GM21515 (cell line): ENCODE data around the gene SRGAP1.

ENCODE experiments used
- ATAC-seq: cut with Tn5 transposase; IDR thresholded peaks from one replicate; pipeline ENCODE4 v1.9.1; 2021; ENCODE audit not compliant: unreplicated experiment

SRGAP1 gene

DNA sequence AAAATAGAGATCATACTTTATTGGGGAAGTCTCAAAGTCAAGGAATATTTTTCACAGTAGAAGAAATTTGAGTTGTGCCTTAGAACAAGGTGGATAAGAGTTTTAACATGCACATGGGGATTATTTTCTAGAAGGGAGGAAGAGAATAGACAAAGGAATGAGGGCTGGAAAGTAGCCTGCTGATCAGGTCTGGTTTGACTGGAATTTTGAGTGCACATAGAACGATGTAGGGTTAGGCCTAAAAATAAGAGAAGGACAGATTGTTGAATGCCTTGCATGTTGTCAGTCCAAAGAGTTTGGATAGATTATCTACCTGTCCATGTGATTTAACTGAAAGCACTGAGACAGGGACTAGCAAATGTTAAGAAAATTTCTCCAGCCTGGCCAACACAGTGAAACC lies 87.2 kb downstream of the SRGAP1 start:
- no peak for ATAC-seq

GRCh38 chr12:63934936-63935335 lies 90.4 kb downstream of the SRGAP1 start:
- no peak for ATAC-seq

DNA sequence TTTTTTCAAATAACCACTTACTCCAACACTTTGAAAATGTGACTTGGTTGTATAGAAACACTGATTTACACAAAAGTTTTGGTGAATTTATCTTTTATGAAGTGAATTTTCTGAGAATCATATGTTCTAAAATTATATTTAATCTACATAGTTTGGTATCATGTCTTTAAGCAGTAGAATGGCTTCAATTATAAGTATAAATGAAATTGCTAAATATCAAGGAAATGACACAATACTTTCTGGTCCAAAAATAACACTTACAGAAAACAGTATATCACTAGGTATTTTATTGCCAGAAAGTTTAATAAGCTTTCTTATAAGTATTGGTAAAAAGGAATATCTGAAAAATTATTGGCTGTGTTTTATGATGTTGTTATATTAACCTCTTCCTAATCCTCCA lies 90.9 kb downstream of the SRGAP1 start:
- ATAC-seq = no peak

DNA sequence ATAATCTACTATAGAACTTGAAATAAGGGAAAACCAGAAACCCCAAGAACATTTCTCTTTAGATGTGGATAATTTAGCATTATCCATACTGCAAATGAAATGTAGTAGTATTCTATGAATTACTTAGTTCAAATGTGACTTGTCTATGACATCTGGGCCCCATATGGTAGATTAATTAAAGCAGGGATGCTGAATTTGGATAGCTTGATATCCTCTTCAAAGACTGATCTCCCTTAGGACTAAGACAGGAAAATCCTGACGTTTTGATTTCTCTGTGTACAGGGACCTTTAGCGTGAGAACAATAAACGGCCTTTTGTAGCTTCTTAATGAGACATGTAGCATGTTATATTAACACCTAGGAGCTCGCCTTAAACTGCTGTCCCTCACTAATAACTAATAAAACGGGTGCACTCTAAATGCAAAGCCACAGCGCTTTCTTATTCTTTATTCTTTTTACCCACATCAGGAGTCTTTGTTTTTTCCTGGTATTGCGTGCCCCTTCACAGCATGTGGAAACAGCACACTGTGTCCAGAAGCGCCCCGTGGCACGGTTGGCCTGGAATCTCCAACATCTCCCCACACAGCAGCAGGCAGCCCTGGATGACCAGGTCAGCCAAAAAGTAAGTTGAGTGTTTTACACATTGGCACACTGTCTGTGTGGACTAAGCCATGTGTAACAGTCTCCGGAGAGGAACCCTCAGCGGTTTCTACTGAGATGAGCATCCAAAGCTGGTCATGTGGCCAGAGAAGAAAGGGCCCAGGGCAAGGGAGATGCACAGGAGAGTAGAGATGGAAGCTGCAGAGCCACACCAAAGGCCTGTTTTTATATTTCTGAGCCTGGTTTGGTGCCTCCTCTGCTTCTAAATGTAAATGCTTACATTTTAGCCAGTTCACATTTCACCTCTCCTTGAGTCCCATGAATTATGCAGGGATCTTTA lies 93.1 kb downstream of the SRGAP1 start:
- ATAC-seq = no peak

- ATAC-seq = no peak
These were observed 96.0 kb downstream of the SRGAP1 start for GRCh38 chr12:63940310-63941005.

DNA sequence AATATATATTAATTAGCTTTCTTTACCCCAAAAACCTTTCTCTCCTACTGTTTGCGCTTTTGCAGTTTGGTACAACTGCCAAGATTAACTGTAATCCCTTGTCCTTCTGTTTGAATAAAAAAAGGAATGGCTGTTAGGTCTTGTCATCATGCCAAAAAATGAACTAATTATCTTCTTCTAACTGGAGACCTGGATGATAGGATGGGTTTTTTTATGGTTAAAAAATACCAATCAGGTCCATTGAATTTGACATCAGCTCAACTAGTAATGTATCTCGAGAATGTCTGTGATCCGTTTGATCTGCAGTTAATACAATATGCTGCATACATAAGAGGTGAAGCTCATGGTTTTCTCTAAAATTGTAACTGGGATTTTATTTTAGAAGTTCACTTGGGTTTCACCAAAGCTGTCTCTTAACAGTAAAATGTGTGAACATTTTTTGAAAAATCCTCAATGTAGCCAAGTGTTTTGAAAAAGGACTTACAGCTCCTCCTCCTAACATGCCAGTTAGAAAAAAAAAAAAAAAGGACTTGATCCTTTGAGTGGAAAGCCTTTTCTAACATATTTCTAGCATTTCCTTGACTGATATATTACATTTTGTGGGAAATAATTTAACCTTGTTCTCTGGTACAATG lies 96.8 kb downstream of the SRGAP1 start:
- ATAC-seq = no peak

GRCh38 chr12:63941879-63942278 lies 97.4 kb downstream of the SRGAP1 start:
- ATAC-seq = no peak

GRCh38 chr12:63942464-63943241 lies 98.2 kb downstream of the SRGAP1 start:
- no peak for ATAC-seq

DNA sequence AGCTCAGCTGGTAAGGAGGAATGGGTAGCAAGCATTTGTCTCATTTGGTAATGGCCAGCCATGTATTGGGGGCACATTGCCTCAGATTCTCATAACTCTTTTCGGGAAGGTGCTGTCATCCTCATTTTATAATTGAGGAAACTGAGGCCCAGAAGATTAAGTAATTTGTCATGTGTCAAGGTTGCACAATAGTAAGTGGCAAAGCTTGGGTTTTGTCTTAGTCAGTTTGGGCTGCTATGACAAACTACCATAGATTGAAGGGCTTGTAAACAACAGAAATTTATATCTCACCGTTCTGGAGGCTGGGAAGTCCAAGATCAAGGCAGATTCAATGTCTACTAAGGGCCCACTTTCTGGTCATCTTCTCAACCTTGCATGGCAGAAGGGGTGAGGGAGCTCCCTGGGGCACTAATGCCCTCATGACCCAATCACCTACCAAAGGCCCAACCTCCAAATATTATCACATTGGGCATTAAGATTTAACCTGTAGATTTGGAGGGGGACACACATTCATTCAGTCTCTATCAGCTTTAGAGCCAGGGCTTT lies 99.6 kb downstream of the SRGAP1 start:
- ATAC-seq = no peak

GRCh38 chr12:63944586-63945228 lies 100.2 kb downstream of the SRGAP1 start:
- no peak for ATAC-seq

DNA sequence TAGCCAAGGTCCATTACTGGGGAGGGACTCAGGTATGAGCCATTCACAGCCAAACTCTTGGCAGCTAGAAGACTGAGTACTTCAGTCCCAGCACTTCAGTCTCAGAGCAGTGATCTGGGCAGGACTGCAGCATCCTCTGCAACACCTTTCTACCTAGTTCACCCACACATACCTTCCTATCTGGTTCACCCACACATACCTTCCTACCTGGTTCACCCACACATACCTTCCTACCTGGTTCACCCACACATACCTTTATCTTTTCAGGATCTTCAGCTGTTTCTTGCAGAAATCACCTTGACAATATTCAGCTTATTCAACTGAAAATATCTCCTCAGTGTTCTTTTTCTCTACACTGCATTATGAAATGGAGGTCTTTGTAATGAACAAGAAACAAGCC lies 101.3 kb downstream of the SRGAP1 start:
- no peak for ATAC-seq

DNA sequence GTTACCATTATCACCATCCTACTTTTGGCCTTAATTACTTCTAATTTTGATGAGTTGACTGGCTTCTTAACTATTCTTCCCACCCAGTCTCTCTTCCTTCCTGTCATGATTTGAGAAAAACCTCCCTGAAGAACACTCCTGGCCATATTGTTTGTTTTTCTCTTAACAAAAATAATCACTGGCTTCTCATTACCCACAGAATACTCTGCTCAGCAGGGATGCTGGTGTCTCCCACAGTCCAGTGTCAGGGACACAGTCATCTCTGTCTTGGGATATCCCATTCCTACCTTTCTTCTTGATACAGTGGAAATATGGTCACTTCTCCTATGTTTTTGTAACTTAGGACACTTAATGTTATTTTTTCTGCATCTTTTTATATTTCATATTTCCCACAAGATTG lies 103.7 kb downstream of the SRGAP1 start:
- ATAC-seq = no peak

DNA sequence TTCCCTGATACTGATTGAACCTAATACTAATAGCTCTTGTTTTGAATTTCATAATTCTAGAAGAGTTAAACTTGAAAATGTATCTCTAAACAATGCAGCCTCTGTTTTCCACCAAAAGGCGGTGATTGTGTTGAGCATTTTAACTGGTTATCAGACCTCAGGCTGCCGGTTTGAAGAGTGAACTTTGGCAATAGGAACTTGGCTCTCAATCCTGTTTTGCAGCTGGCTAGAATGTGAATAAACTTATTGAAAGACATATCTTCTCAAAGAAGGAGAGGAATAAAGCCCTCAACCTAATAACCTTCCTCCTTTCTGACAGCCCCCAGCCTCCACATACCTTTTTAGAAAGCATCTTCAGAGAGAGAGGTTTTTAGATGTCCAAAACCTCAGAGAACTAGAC lies 105.4 kb downstream of the SRGAP1 start:
- no peak for ATAC-seq

DNA sequence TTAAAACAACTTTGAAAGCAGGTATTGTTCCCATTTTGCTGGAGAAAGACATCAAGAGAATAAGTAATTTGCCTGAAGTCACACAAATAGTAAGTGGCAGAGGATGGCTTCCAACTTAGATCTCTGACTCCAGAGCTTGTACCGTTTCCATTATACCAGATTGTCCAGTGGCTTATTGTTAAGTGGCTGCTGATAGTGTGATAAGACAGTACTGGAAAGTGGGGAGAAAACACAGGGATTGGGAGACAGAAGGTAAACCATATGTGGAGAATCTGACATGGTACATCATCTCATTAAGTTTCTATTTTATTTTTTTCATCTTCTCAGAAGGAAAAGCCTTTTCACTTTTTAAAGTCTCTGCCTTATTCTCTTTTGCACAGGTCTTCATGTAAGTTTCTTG lies 108.5 kb downstream of the SRGAP1 start:
- ATAC-seq = no peak

- no peak for ATAC-seq
These were observed 111.5 kb downstream of the SRGAP1 start for GRCh38 chr12:63955831-63956666.

DNA sequence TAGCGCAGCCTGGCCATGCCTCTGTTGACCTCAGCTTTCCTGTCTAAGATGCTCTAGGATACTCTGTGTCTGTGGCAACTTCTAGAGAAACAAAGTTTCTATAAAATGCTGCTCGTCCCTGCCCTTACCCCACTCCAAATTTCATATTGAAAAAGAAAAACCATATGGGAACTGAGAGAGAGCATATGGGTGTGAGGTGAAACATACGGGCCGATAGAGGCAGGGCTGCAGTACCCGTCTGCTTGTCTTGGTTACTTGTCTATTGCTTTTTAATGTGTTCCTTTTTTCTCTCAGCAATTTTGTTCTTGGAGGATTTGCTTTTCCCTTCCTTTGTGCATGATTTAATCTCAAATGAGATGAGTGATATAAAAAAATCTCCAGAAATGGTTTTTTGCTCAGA lies 113.0 kb downstream of the SRGAP1 start:
- ATAC-seq = no peak

- ATAC-seq = no peak
These were observed 114.5 kb downstream of the SRGAP1 start for GRCh38 chr12:63958876-63959580.

GRCh38 chr12:63961048-63961447 lies 116.5 kb downstream of the SRGAP1 start:
- no peak for ATAC-seq

DNA sequence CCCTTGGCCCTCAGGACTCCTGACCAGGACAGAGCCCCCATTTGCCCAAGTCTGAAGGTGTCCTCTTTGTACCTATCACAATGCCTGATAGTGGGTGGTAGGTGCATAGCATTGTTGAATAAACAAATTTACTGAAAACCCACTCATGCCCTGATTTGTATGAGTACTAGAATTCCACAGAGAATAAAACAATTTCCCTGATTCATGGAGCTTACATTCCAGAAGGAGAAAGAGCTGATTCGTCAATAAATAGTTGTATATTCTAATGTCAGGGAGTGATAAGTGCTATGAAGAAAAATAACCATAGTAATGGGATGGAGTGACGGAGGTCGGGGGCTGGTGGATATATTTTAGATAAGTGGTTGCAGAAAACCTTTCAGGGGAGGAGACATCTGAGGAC lies 117.0 kb downstream of the SRGAP1 start:
- ATAC-seq = no peak
